ENCODE data around the gene NEDD4L.

NEDD4L gene

DNA sequence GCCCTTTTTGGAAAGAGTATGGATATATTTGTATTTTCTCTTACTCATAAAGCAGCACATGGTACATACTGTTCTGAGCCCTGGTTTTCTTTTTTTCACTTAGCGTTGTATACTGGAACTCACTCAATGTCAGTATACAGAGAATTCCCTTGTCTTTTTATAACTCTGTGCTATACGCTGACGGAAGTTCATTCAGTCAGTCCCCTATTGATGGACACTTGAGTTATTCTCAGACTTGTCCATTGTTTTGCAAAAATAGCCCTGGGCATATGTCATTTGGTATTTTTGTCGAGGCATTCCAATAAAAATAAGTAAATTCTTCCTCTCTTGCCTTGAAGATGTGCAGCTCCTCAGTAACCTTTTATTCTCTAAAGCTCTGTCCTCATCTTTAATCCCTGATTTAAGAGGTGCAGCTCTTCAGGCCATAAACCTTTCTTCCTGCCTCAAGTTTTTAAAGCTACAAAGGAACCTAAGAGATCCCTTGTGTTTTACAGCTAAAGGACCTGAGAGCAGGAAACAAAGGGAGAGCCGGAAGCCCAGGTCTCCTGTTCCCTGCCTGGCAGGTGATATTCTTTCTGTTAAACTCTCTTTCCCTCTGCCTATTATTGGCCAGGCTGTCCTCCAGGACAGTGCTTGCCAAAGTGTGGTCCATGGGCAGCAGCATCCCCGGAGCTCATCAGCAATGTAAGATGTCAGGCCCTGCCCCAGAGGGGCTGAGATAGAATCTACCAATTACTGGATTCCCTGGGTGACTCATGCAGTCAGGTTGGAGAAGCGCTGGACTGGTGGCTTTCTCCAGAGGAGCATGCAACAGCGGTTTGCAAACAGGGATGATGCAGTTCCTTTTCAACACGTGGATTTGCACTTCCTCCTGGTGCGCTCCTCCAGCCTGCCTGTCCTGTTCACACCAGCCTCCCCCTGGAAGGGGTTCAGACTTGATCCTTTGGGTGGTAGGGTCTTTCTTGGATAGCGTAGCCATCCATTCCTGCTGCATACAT, 158.0 kb downstream of the NEDD4L start:
- H3K36me3 ChIP-seq (ENCODE audit: control insufficient read depth, insufficient read depth, low read length) = no peaks in the 10 kb centered on the region
- no peaks in the 10 kb centered on the region for H3K27me3 ChIP-seq (ENCODE audit: control insufficient read depth, insufficient read depth, low read length)
- H3K9me3 ChIP-seq (ENCODE audit: control insufficient read depth, low read length) = no peaks in the 10 kb centered on the region
- peaks cover 35% of the 10 kb centered on the region for H3K4me1 ChIP-seq (ENCODE audit: control insufficient read depth, insufficient read depth, low read length)
- H3K9ac ChIP-seq (ENCODE audit: low read length) = no peak overlapping the region
- H3K4me3 ChIP-seq (ENCODE audit: low read length) = no peak overlapping the region

GRCh38 chr18:58204776-58205442, 160.9 kb downstream of the NEDD4L start:
- Histone ChIP-seq H3K4me3 (ENCODE audit: low read length) (no peak overlapping the region), H3K9ac (ENCODE audit: low read length) (no peak overlapping the region), H3K4me1 (ENCODE audit: control insufficient read depth, insufficient read depth, low read length) (peaks cover 27% of the 10 kb centered on the region), H3K36me3 (ENCODE audit: control insufficient read depth, insufficient read depth, low read length) (no peaks in the 10 kb centered on the region), H3K9me3 (ENCODE audit: control insufficient read depth, low read length) (no peaks in the 10 kb centered on the region), H3K27me3 (ENCODE audit: control insufficient read depth, insufficient read depth, low read length) (no peaks in the 10 kb centered on the region)

DNA sequence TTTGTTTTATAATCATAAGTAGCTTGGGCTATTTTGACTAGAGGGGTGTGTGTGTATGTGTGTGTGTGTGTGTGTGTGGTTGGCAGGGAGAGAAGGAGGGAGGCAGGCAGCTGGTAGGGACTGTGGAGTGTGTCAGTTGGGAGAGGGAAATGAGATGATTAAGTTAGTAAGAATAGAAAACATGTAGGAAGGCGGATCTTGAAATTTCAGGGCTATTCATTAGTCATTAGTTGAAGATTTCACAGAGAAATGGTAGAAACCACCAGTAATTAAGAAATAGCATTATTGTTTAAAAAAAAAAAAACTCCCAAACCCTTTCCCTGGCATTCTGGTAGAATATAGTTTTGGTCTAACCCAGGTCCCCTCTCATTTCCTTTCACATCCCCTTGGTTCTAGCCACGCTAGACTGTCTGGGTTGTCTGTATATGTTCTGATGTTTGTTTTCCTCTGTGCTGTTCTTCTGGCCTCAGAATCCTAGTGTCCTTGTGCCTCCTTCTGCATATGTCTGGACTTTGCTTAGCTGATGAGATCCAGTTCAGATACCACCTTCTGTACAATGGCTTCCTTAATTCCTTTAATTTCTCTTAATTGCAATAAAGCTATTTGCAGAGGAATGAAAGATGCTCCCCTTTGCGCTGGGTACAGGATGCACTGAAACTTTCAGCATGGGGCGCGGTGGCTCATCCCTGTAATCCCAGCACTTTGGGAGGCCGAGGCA, 161.6 kb downstream of the NEDD4L start:
- H3K9me3 ChIP-seq (ENCODE audit: control insufficient read depth, low read length) = no peaks in the 10 kb centered on the region
- no peaks in the 10 kb centered on the region for H3K27me3 ChIP-seq (ENCODE audit: control insufficient read depth, insufficient read depth, low read length)
- H3K4me3 ChIP-seq (ENCODE audit: low read length) = no peak overlapping the region
- no peaks in the 10 kb centered on the region for H3K36me3 ChIP-seq (ENCODE audit: control insufficient read depth, insufficient read depth, low read length)
- H3K9ac ChIP-seq (ENCODE audit: low read length) = no peak overlapping the region
- H3K4me1 ChIP-seq (ENCODE audit: control insufficient read depth, insufficient read depth, low read length) = peaks cover 27% of the 10 kb centered on the region

- Histone ChIP-seq H3K27me3 (ENCODE audit: control insufficient read depth, insufficient read depth, low read length) (no peaks in the 10 kb centered on the region), H3K9ac (ENCODE audit: low read length) (no peak overlapping the region), H3K9me3 (ENCODE audit: control insufficient read depth, low read length) (no peaks in the 10 kb centered on the region), H3K4me1 (ENCODE audit: control insufficient read depth, insufficient read depth, low read length) (peaks cover 16% of the 10 kb centered on the region), H3K36me3 (ENCODE audit: control insufficient read depth, insufficient read depth, low read length) (no peaks in the 10 kb centered on the region), H3K4me3 (ENCODE audit: low read length) (no peak overlapping the region)
These were observed 163.6 kb downstream of the NEDD4L start for GRCh38 chr18:58207520-58208152.

DNA sequence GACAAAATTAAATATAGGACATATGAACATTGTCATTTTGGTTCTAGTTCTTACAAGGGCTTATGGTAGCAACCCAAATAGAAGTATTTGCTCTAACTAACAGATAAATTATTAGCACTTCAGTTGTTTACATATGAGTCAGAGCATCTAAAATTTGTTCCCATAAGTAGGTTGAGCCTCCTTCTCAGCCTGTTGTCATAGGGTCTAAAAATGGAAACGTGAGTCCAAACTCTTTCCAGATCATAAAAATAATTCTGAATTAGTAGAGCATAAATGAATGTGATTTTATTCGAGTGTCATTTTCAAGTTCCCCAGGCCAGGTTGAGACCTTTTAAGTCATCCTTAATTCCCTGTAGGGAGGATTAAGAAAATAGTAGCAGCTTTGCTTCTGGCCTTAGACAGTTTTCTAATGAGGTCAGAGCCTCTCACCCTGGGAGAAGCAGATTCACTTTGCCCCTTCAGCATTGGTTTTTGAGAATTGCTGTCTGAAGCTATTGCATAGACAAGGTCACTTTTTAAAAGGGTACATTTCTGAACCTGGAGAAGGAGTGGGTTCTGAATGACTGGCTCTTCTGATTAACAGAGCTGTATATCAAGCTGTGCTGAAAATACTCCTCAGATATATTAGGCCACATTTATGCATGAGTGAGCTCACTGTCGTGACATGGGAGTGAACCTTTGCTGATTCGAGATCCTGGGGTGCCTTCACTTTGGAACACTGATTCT, 164.3 kb downstream of the NEDD4L start:
- H3K9ac ChIP-seq (ENCODE audit: low read length) = no peak overlapping the region
- no peaks in the 10 kb centered on the region for H3K9me3 ChIP-seq (ENCODE audit: control insufficient read depth, low read length)
- no peak overlapping the region for H3K4me3 ChIP-seq (ENCODE audit: low read length)
- peaks cover 12% of the 10 kb centered on the region for H3K4me1 ChIP-seq (ENCODE audit: control insufficient read depth, insufficient read depth, low read length)
- H3K36me3 ChIP-seq (ENCODE audit: control insufficient read depth, insufficient read depth, low read length) = no peaks in the 10 kb centered on the region
- H3K27me3 ChIP-seq (ENCODE audit: control insufficient read depth, insufficient read depth, low read length) = no peaks in the 10 kb centered on the region

DNA sequence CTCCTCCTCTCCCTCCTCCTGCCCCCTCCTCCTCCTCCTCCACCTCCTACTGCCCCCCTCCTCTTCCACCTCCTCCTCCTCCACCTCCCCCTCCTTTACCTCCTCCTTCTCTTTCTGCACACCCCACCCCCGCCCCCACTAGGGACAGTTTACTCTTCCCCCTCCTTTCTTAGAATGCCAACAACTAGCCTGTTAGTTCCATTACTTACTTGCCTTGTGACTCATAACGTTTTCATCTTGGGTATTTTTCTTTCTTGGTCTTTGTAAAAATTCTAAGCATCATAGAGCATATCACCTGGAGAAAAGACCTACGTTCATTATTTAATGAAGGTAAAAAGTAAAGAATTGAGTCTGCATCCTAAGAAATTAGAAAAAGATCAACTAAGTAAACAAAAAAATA, 165.3 kb downstream of the NEDD4L start:
- Histone ChIP-seq H3K36me3 (ENCODE audit: control insufficient read depth, insufficient read depth, low read length) (no peaks in the 10 kb centered on the region), H3K4me3 (ENCODE audit: low read length) (no peak overlapping the region), H3K9ac (ENCODE audit: low read length) (no peak overlapping the region), H3K4me1 (ENCODE audit: control insufficient read depth, insufficient read depth, low read length) (peaks cover 18% of the 10 kb centered on the region), H3K27me3 (ENCODE audit: control insufficient read depth, insufficient read depth, low read length) (no peaks in the 10 kb centered on the region), H3K9me3 (ENCODE audit: control insufficient read depth, low read length) (no peaks in the 10 kb centered on the region)

- Histone ChIP-seq H3K27me3 (ENCODE audit: control insufficient read depth, insufficient read depth, low read length) (no peaks in the 10 kb centered on the region), H3K9ac (ENCODE audit: low read length) (no peak overlapping the region), H3K36me3 (ENCODE audit: control insufficient read depth, insufficient read depth, low read length) (no peaks in the 10 kb centered on the region), H3K4me3 (ENCODE audit: low read length) (no peak overlapping the region), H3K4me1 (ENCODE audit: control insufficient read depth, insufficient read depth, low read length) (peaks cover 14% of the 10 kb centered on the region), H3K9me3 (ENCODE audit: control insufficient read depth, low read length) (no peaks in the 10 kb centered on the region)
These were observed 167.5 kb downstream of the NEDD4L start for GRCh38 chr18:58211510-58211909.

DNA sequence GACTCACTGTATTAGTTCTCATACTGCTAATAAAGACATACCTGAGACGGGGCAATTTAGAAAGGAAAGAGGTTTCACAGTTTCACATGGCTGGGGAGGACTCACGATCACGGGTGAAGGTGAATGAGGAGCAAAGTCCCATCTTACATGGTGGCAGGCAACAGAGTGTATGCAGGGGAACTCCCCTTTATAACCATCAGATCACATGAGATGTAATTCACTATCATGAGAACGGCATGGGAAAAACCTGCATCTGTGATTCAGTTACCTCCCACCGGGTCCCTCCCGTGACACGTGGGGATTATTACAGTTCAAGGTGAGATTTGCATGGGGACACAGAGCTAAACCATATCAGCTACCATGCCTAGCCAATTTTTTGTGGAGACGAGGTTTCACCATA, 168.2 kb downstream of the NEDD4L start:
- H3K4me1 ChIP-seq (ENCODE audit: control insufficient read depth, insufficient read depth, low read length) = peaks cover 14% of the 10 kb centered on the region
- H3K4me3 ChIP-seq (ENCODE audit: low read length) = no peak overlapping the region
- no peaks in the 10 kb centered on the region for H3K9me3 ChIP-seq (ENCODE audit: control insufficient read depth, low read length)
- no peak overlapping the region for H3K9ac ChIP-seq (ENCODE audit: low read length)
- no peaks in the 10 kb centered on the region for H3K36me3 ChIP-seq (ENCODE audit: control insufficient read depth, insufficient read depth, low read length)
- H3K27me3 ChIP-seq (ENCODE audit: control insufficient read depth, insufficient read depth, low read length) = no peaks in the 10 kb centered on the region

GRCh38 chr18:58213440-58213839, 169.4 kb downstream of the NEDD4L start:
- Histone ChIP-seq H3K4me3 (ENCODE audit: low read length) (no peak overlapping the region), H3K27me3 (ENCODE audit: control insufficient read depth, insufficient read depth, low read length) (no peaks in the 10 kb centered on the region), H3K9ac (ENCODE audit: low read length) (no peak overlapping the region), H3K9me3 (ENCODE audit: control insufficient read depth, low read length) (no peaks in the 10 kb centered on the region), H3K4me1 (ENCODE audit: control insufficient read depth, insufficient read depth, low read length) (peaks cover 14% of the 10 kb centered on the region), H3K36me3 (ENCODE audit: control insufficient read depth, insufficient read depth, low read length) (no peaks in the 10 kb centered on the region)

- Histone ChIP-seq H3K9me3 (ENCODE audit: control insufficient read depth, low read length) (no peaks in the 10 kb centered on the region), H3K9ac (ENCODE audit: low read length) (no peak overlapping the region), H3K4me1 (ENCODE audit: control insufficient read depth, insufficient read depth, low read length) (peaks cover 14% of the 10 kb centered on the region), H3K4me3 (ENCODE audit: low read length) (no peak overlapping the region), H3K27me3 (ENCODE audit: control insufficient read depth, insufficient read depth, low read length) (no peaks in the 10 kb centered on the region), H3K36me3 (ENCODE audit: control insufficient read depth, insufficient read depth, low read length) (no peaks in the 10 kb centered on the region)
These were observed 171.0 kb downstream of the NEDD4L start for GRCh38 chr18:58215011-58215410.

DNA sequence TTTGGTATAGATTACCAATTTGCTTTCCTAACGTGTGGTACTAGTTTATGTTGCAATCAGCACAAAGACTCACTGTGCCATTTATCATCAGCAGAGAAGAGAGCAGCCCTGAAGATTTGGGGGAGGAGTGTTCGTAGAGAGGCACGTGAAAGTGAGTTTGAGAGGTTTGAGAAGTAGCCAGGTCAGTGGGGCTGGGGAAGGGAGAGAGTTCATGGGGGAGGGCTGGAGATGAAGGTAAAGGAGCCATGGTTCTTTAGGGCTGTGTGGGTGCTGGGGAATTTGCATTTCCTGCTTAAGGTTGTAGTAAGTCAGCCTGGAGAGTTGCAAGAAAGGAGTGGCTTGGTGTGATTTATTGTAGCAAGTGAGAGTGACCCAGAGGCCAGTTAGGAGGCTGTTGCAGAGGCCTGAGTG, 172.1 kb downstream of the NEDD4L start:
- Histone ChIP-seq H3K9ac (ENCODE audit: low read length) (no peak overlapping the region), H3K4me1 (ENCODE audit: control insufficient read depth, insufficient read depth, low read length) (peaks cover 14% of the 10 kb centered on the region), H3K9me3 (ENCODE audit: control insufficient read depth, low read length) (no peaks in the 10 kb centered on the region), H3K36me3 (ENCODE audit: control insufficient read depth, insufficient read depth, low read length) (no peaks in the 10 kb centered on the region), H3K4me3 (ENCODE audit: low read length) (no peak overlapping the region), H3K27me3 (ENCODE audit: control insufficient read depth, insufficient read depth, low read length) (no peaks in the 10 kb centered on the region)
